ENCODE results near the gene TMEM120B. TPM values are rescaled to one million over a fixed set of nuclear protein-coding genes. Genes with fewer than 3 reads are reported as not detected.

The TMEM120B gene
- total and polyA plus RNA-seq, 4 donors: 3.9 to 17.7 (median 8.1) TPM

DNA sequence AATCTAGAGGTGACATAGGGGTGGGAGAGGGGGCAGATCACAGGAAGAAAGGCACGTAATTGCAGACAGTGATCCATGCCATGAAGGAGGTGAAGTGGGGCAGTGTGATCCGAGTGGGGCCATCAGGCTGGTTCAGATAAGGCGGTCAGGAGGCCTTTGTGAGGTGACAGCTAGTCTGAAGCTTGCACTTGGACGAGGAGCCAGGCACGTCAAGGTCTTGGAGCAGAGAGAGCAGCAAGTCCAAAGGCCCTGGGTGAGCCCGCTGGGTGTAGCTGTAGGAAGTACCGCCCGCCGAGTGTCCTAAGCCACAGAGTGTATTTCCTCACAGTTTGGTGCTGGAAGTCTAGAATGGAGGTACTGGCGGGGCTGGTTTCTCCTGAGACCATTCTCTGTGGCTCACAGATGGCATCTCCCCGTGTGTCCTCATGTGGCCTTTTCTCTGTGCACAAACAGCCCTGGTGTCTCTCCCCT lies 57.3 kb downstream of the TMEM120B start:
- WGBS, 2 donors: 54 to 76% methylated on average over 11 of the region's 11 CpGs
- no peaks in the 10 kb centered on the region for H3K27me3 ChIP-seq (ENCODE audit: control insufficient read depth in 3 of 3, insufficient read depth in 3 of 3, low read length in 2 of 3)
- H3K27ac ChIP-seq (ENCODE audit: low read depth in 1 of 2, low read length in 1 of 2): no peak overlapping the region
- ATAC-seq (ENCODE audit: insufficient read depth, low FRiP score) (no peak), DNase-seq (no peak)
- H3K9ac ChIP-seq (ENCODE audit: insufficient read depth in 1 of 2, low read length in 2 of 2): no peak overlapping the region
- peaks cover 0 to 3% (median 0%) of the 10 kb centered on the region in 4 donors for H3K36me3 ChIP-seq (ENCODE audit: control insufficient read depth in 4 of 4, insufficient read depth in 4 of 4, low read length in 4 of 4)
- H3K4me1 ChIP-seq (ENCODE audit: control insufficient read depth in 5 of 5, insufficient read depth in 5 of 5, low read length in 5 of 5): peaks cover 0 to 9% (median 5%) of the 10 kb centered on the region in 5 donors
- no peaks in the 10 kb centered on the region for H3K9me3 ChIP-seq (ENCODE audit: control insufficient read depth in 4 of 4, insufficient read depth in 3 of 4, low read length in 3 of 4)
- no peak overlapping the region for H3K4me3 ChIP-seq
- TF ChIP-seq, protein P1, sequence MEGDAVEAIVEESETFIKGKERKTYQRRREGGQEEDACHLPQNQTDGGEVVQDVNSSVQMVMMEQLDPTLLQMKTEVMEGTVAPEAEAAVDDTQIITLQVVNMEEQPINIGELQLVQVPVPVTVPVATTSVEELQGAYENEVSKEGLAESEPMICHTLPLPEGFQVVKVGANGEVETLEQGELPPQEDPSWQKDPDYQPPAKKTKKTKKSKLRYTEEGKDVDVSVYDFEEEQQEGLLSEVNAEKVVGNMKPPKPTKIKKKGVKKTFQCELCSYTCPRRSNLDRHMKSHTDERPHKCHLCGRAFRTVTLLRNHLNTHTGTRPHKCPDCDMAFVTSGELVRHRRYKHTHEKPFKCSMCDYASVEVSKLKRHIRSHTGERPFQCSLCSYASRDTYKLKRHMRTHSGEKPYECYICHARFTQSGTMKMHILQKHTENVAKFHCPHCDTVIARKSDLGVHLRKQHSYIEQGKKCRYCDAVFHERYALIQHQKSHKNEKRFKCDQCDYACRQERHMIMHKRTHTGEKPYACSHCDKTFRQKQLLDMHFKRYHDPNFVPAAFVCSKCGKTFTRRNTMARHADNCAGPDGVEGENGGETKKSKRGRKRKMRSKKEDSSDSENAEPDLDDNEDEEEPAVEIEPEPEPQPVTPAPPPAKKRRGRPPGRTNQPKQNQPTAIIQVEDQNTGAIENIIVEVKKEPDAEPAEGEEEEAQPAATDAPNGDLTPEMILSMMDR (IDR thresholded peaks at IDR 0.05; ENCODE audit: control extremely low read depth, extremely low read depth): no peak

DNA sequence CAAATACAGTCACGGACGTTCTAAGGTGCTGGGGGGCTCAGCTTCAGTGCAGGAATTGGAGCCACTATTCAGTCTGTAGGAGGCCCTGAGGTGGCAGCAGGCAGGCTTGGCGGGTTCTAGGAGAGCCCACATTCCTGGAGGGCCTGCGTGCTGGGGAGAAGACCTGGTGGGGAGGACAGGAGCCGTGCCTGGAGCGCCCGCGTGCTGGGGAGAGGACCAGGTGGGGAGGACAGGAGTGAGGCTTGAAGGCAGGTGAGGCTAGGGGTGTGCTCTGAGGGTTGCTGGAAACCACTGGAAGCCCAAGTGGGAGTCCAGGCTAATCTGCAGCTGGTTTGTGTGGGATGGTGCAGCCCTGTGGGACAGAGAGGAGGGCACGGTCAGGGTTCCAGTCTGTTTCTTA lies 57.8 kb downstream of the TMEM120B start:
- ATAC-seq (ENCODE audit: insufficient read depth, low FRiP score): no peak
- TF ChIP-seq, protein P1 (IDR thresholded peaks at IDR 0.05; ENCODE audit: control extremely low read depth, extremely low read depth): no peak
- peak in 1 of 3 donors; percentile 46 for DNase-seq
- Histone ChIP-seq H3K9me3 (ENCODE audit: control insufficient read depth in 4 of 4, insufficient read depth in 3 of 4, low read length in 3 of 4) (no peaks in the 10 kb centered on the region), H3K9ac (ENCODE audit: insufficient read depth in 1 of 2, low read length in 2 of 2) (no peak overlapping the region), H3K27ac (ENCODE audit: low read depth in 1 of 2, low read length in 1 of 2) (no peak overlapping the region), H3K4me3 (no peak overlapping the region), H3K27me3 (ENCODE audit: control insufficient read depth in 3 of 3, insufficient read depth in 3 of 3, low read length in 2 of 3) (no peaks in the 10 kb centered on the region), H3K36me3 (ENCODE audit: control insufficient read depth in 4 of 4, insufficient read depth in 4 of 4, low read length in 4 of 4) (peaks cover 0 to 3% (median 0%) of the 10 kb centered on the region in 4 donors), H3K4me1 (ENCODE audit: control insufficient read depth in 5 of 5, insufficient read depth in 5 of 5, low read length in 5 of 5) (peaks cover 0 to 9% (median 5%) of the 10 kb centered on the region in 5 donors)
- 81 to 86% methylated on average over 9 of the region's 9 CpGs for WGBS, 2 donors

DNA sequence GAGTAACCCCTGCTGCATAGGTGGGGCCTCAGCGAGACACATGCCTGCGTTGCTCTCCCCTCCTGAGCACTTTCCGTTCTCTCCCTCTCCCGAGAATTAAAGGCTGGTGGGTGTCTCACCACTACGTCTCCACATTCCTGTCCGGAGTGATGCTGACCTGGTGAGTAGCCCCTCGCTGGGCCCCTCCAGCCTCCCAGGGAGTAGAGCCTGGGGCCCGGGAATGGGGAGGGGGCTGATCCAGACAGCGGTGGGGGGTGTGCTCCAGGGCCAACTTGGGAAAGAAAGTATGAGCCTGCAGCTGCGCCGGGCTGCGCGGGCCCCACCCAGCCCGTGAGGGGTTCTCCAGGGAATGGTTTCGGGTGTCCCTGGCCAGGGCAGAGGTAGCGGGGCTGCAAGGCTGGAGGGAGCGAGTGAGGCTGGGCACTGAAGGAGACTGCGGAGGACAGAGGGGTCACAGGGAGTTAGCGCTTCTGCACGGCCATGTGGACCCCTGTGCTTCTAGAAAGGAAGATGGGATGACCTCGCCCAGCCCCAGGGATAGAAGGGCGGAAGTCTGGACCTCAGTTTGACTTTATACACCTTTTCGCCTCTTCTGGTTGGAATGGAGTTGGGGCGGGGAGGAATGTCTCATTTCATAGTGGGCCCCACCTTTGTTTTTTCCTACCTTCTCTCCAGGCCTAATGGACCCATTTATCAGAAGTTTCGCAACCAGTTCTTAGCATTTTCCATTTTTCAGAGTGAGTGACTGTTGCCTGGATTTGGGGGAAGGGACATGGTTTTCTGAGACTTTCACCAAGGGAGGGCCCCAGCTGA lies 58.5 kb downstream of the TMEM120B start:
- 87 to 90% methylated on average over 25 of the region's 25 CpGs for WGBS, 2 donors
- no peak for ATAC-seq (ENCODE audit: insufficient read depth, low FRiP score)
- H3K4me1 ChIP-seq (ENCODE audit: control insufficient read depth in 5 of 5, insufficient read depth in 5 of 5, low read length in 5 of 5): peaks cover 0 to 9% (median 5%) of the 10 kb centered on the region in 5 donors

More for the DNA sequence above, 58.5 kb downstream of the TMEM120B start:
- H3K9me3 ChIP-seq (ENCODE audit: control insufficient read depth in 4 of 4, insufficient read depth in 3 of 4, low read length in 3 of 4): no peaks in the 10 kb centered on the region
- no peaks in the 10 kb centered on the region for H3K27me3 ChIP-seq (ENCODE audit: control insufficient read depth in 3 of 3, insufficient read depth in 3 of 3, low read length in 2 of 3)
- H3K27ac ChIP-seq (ENCODE audit: low read depth in 1 of 2, low read length in 1 of 2): no peak overlapping the region
- TF ChIP-seq, protein P1 (IDR thresholded peaks at IDR 0.05; ENCODE audit: control extremely low read depth, extremely low read depth): no peak
- H3K36me3 ChIP-seq (ENCODE audit: control insufficient read depth in 4 of 4, insufficient read depth in 4 of 4, low read length in 4 of 4): peaks cover 0 to under 1% (median 0%) of the 10 kb centered on the region in 4 donors
- no peak overlapping the region for H3K9ac ChIP-seq (ENCODE audit: insufficient read depth in 1 of 2, low read length in 2 of 2)
- H3K4me3 ChIP-seq: no peak overlapping the region
- DNase-seq: no peak
